Measurements from ENCODE around the gene MAPK8.
"Not testable (repeated sequence)": the region's sequence is repeated elsewhere in the genome, so short reads cannot be mapped to it uniquely, and the experiment has no call there.

GRCh38 chr10:48347539-48347938, 41.1 kb downstream of the MAPK8 start:
- not testable (repeated sequence) for TF ChIP-seq SP1 (IDR thresholded peaks at IDR 0.05); BHLHE40 (IDR thresholded peaks at IDR 0.05; ENCODE audit: borderline replicate concordance)
